ENCODE measurements around the gene B3GALNT1.

Gene B3GALNT1

DNA sequence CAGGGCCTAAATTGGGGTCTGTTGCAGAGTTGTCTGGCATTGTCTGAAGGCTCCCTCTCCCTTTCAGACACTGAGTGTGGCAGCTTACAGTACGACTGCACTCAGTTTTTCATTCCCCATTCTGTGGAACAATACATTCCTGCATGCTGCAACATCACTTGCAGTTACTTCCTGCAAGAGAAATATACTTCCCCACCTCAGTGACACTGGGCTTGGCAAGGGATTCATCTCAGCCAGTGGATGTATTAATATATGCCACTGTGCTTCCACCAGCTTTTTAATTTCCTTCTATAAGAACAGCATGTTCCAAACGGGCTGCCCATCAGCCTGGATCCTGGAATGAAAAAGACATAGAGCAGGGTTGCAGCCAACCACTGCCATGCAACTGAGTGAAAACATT is 23.1 kb downstream of the B3GALNT1 start:
- H3K36me3 ChIP-seq (replicated peaks; ENCODE audit: low read depth, low read length): no peaks in the 10 kb centered on the region
- H3K4me3 ChIP-seq (ENCODE audit: low read length): peak overlapping the region; percentile 25; the same call in 1 of the 2 replicates
- peaks cover 25% of the 10 kb centered on the region for H3K4me1 ChIP-seq (ENCODE audit: low read length)
- no peaks in the 10 kb centered on the region for H4K20me1 ChIP-seq (ENCODE audit: insufficient read depth, low read length)
- no peaks in the 10 kb centered on the region for H3K79me2 ChIP-seq (ENCODE audit: low read length)
- peak overlapping the region; percentile 73; the same call in 1 of the 2 replicates for H2AFZ ChIP-seq (ENCODE audit: low read depth, low read length)
- no peak for TF ChIP-seq EZH2phosphoT487 (IDR thresholded peaks at IDR 0.05; ENCODE audit: low read depth)
- TF ChIP-seq, protein P1, sequence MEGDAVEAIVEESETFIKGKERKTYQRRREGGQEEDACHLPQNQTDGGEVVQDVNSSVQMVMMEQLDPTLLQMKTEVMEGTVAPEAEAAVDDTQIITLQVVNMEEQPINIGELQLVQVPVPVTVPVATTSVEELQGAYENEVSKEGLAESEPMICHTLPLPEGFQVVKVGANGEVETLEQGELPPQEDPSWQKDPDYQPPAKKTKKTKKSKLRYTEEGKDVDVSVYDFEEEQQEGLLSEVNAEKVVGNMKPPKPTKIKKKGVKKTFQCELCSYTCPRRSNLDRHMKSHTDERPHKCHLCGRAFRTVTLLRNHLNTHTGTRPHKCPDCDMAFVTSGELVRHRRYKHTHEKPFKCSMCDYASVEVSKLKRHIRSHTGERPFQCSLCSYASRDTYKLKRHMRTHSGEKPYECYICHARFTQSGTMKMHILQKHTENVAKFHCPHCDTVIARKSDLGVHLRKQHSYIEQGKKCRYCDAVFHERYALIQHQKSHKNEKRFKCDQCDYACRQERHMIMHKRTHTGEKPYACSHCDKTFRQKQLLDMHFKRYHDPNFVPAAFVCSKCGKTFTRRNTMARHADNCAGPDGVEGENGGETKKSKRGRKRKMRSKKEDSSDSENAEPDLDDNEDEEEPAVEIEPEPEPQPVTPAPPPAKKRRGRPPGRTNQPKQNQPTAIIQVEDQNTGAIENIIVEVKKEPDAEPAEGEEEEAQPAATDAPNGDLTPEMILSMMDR (IDR thresholded peaks at IDR 0.05; ENCODE audit: low read depth, low read length): no peak
- no peaks in the 10 kb centered on the region for H3K27me3 ChIP-seq (ENCODE audit: low read depth, low read length)
- H3K9ac ChIP-seq (ENCODE audit: low read length): no peak overlapping the region
- H3K4me2 ChIP-seq (ENCODE audit: low read length): peak overlapping the region; percentile 52
- no peaks in the 10 kb centered on the region for H3K9me3 ChIP-seq (ENCODE audit: insufficient read depth, low read length)
- H3K27ac ChIP-seq (ENCODE audit: low read length): no peak overlapping the region

DNA sequence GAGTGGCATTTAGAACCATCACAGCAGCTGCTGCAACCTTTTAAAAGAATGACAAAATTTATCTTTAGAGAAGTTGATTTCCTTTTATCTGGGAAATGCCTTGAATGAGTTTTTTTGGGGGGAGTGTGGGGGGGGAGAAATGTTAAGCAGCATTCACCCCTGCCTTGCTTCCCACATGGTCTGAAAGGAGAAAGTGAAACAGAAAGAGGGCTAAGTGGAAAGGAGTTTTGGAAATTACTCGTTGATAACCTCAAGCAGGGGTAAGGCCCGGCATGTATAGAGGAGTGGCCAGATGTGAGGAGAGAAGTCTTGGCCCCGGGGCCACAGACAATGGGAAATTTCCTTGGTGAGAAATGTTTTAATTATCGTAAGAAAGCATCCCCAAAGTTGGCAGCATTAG is 23.5 kb downstream of the B3GALNT1 start:
- H3K4me3 ChIP-seq (ENCODE audit: low read length): peak overlapping the region; percentile 25; the same call in 1 of the 2 replicates
- H3K27me3 ChIP-seq (ENCODE audit: low read depth, low read length): no peaks in the 10 kb centered on the region
- peaks cover 25% of the 10 kb centered on the region for H3K4me1 ChIP-seq (ENCODE audit: low read length)
- H3K4me2 ChIP-seq (ENCODE audit: low read length): peak overlapping the region; percentile 52
- peak overlapping the region; percentile 73 for H2AFZ ChIP-seq (ENCODE audit: low read depth, low read length)
- H3K9me3 ChIP-seq (ENCODE audit: insufficient read depth, low read length): no peaks in the 10 kb centered on the region
- no peaks in the 10 kb centered on the region for H4K20me1 ChIP-seq (ENCODE audit: insufficient read depth, low read length)
- TF ChIP-seq, protein P1 (IDR thresholded peaks at IDR 0.05; ENCODE audit: low read depth, low read length): no peak
- no peak for TF ChIP-seq EZH2phosphoT487 (IDR thresholded peaks at IDR 0.05; ENCODE audit: low read depth)
- no peak overlapping the region for H3K27ac ChIP-seq (ENCODE audit: low read length)
- H3K9ac ChIP-seq (ENCODE audit: low read length): no peak overlapping the region
- H3K79me2 ChIP-seq (ENCODE audit: low read length): no peaks in the 10 kb centered on the region
- no peaks in the 10 kb centered on the region for H3K36me3 ChIP-seq (replicated peaks; ENCODE audit: low read depth, low read length)

DNA sequence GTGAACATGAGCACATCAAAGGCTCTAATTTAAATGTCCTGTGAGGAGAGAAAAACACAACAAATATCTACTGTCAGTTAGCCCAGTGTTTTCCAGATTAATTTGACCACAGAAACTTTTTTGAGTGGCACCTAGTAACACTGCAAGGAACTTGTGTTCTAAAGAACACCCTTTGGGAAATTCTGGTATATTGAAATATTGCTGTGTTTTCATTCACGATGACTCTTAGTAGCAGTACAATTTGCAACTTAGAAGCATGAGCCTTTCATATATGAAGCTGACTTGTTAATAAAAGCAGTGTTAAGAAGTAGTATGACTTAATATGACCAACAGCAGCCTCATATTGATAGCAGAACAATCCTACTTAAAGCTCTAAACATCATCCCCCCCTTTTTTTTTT is 32.0 kb downstream of the B3GALNT1 start:
- H3K27me3 ChIP-seq (ENCODE audit: low read depth, low read length): 0 out of 2 replicates have a peak, but pooled peaks cover 2% of the 10 kb centered on the region
- H3K9me3 ChIP-seq (ENCODE audit: insufficient read depth, low read length): no peaks in the 10 kb centered on the region
- no peaks in the 10 kb centered on the region for H3K79me2 ChIP-seq (ENCODE audit: low read length)
- H4K20me1 ChIP-seq (ENCODE audit: insufficient read depth, low read length): peaks cover 3% of the 10 kb centered on the region; the same call in 1 of the 2 replicates
- H3K27ac ChIP-seq (ENCODE audit: low read length): no peak overlapping the region
- H3K4me3 ChIP-seq (ENCODE audit: low read length): no peak overlapping the region
- no peak overlapping the region for H3K4me2 ChIP-seq (ENCODE audit: low read length)
- H3K36me3 ChIP-seq (replicated peaks; ENCODE audit: low read depth, low read length): no peaks in the 10 kb centered on the region
- H3K9ac ChIP-seq (ENCODE audit: low read length): no peak overlapping the region
- peaks cover 33% of the 10 kb centered on the region for H3K4me1 ChIP-seq (ENCODE audit: low read length)
- no peak overlapping the region for H2AFZ ChIP-seq (ENCODE audit: low read depth, low read length)
- no peak for TF ChIP-seq EZH2phosphoT487 (IDR thresholded peaks at IDR 0.05; ENCODE audit: low read depth)
- TF ChIP-seq, protein P1 (IDR thresholded peaks at IDR 0.05; ENCODE audit: low read depth, low read length): no peak

DNA sequence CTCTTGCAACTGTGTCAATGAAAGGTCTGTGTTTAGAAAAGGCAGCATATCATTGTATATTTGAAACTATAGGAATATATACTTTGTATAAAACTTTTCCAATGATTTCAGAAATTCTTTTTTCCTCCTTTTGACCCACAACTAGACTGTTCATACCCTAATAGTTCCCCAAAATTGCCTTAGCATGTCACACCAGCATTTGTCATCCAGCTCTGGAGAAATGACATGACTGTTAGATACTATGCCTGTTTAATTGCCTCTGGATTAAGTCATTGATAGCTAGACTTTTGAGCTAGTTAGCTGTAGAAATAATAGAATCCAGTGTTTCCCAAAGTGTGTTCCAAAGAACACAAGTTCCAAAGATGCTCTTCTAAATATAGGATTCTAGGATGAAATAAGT is 32.4 kb downstream of the B3GALNT1 start:
- Histone ChIP-seq H3K4me2 (ENCODE audit: low read length) (no peak overlapping the region), H3K4me1 (ENCODE audit: low read length) (peaks cover 30% of the 10 kb centered on the region), H3K9ac (ENCODE audit: low read length) (no peak overlapping the region), H3K79me2 (ENCODE audit: low read length) (no peaks in the 10 kb centered on the region), H3K9me3 (ENCODE audit: insufficient read depth, low read length) (no peaks in the 10 kb centered on the region), H2AFZ (ENCODE audit: low read depth, low read length) (no peak overlapping the region), H3K36me3 (replicated peaks; ENCODE audit: low read depth, low read length) (no peaks in the 10 kb centered on the region), H4K20me1 (ENCODE audit: insufficient read depth, low read length) (peaks cover 3% of the 10 kb centered on the region; the same call in 1 of the 2 replicates), H3K27me3 (ENCODE audit: low read depth, low read length) (0 out of 2 replicates have a peak, but pooled peaks cover 4% of the 10 kb centered on the region), H3K27ac (ENCODE audit: low read length) (no peak overlapping the region), H3K4me3 (ENCODE audit: low read length) (no peak overlapping the region)
- no peak for TF ChIP-seq EZH2phosphoT487 (IDR thresholded peaks at IDR 0.05; ENCODE audit: low read depth)
- TF ChIP-seq, protein P1 (IDR thresholded peaks at IDR 0.05; ENCODE audit: low read depth, low read length): no peak
